HG03521 (cell line): ENCODE measurements around the gene ARMC7.
A peak's percentile ranks its signal among the peaks of the same experiment; 100 is the strongest.

Source experiments
- ATAC-seq: cut with Tn5 transposase; IDR thresholded peaks from one replicate; pipeline ENCODE4 v1.9.1; 2021; ENCODE audit warnings: mild to moderate bottlenecking, moderate library complexity; ENCODE audit not compliant: unreplicated experiment

ARMC7 gene

GRCh38 chr17:75098861-75099260 is 10.9 kb upstream of the ARMC7 start:
- no peak for ATAC-seq

GRCh38 chr17:75099881-75100595 is 9.7 kb upstream of the ARMC7 start:
- no peak for ATAC-seq

GRCh38 chr17:75102385-75102821 is 7.4 kb upstream of the ARMC7 start:
- ATAC-seq: no peak

GRCh38 chr17:75103601-75104554 is 5.9 kb upstream of the ARMC7 start:
- no peak for ATAC-seq

GRCh38 chr17:75105126-75106080 is 4.4 kb upstream of the ARMC7 start:
- ATAC-seq: no peak

GRCh38 chr17:75108193-75108592 is 1.6 kb upstream of the ARMC7 start:
- no peak for ATAC-seq

GRCh38 chr17:75109046-75109406 is 743 bp upstream of the ARMC7 start:
- ATAC-seq: no peak

- ATAC-seq: no peak
These were observed 617 bp downstream of the ARMC7 start for GRCh38 chr17:75110234-75110937.

- no peak for ATAC-seq
These were observed 2.1 kb downstream of the ARMC7 start for GRCh38 chr17:75111777-75112335.

- ATAC-seq: peak; percentile 32
These were observed 4.2 kb downstream of the ARMC7 start for GRCh38 chr17:75113798-75114551.

GRCh38 chr17:75114552-75115314 is 5.0 kb downstream of the ARMC7 start:
- ATAC-seq: no peak

GRCh38 chr17:75115555-75115954 is 5.8 kb downstream of the ARMC7 start:
- no peak for ATAC-seq

GRCh38 chr17:75116737-75117136 is 7.0 kb downstream of the ARMC7 start:
- no peak for ATAC-seq

- no peak for ATAC-seq
These were observed 8.5 kb downstream of the ARMC7 start for GRCh38 chr17:75118307-75118706.

GRCh38 chr17:75124041-75124818 is 14.5 kb downstream of the ARMC7 start:
- ATAC-seq: no peak

- no peak for ATAC-seq
These were observed 15.0 kb downstream of the ARMC7 start for GRCh38 chr17:75124819-75125162.

- ATAC-seq: no peak
These were observed 16.2 kb downstream of the ARMC7 start for GRCh38 chr17:75125984-75126383.

- no peak for ATAC-seq
These were observed 17.2 kb downstream of the ARMC7 start for GRCh38 chr17:75126954-75127353.
